Neural progenitor cell (in vitro differentiated cells): Measurements from ENCODE around the gene RABEPK.

Experiments
- CTCF ChIP-seq: fragments of 200-600 bp; sonication (generic); IDR thresholded peaks from 2 replicates; pipeline ENCODE4 v1.5.1; 2017; ENCODE audit warnings: antibody characterized with exemption, mild to moderate bottlenecking
- EZH2 ChIP-seq: fragments of 200-600 bp; sonication (generic); IDR thresholded peaks from 2 replicates; pipeline ENCODE4 v1.6.1; 2017; ENCODE audit warnings: antibody characterized with exemption, mild to moderate bottlenecking, moderate library complexity
- EZH2phosphoT487 ChIP-seq: fragments of 200-600 bp; sonication (generic); IDR thresholded peaks from 2 replicates; pipeline ENCODE4 v1.6.1; 2017; ENCODE audit warnings: antibody characterized with exemption

DNA sequence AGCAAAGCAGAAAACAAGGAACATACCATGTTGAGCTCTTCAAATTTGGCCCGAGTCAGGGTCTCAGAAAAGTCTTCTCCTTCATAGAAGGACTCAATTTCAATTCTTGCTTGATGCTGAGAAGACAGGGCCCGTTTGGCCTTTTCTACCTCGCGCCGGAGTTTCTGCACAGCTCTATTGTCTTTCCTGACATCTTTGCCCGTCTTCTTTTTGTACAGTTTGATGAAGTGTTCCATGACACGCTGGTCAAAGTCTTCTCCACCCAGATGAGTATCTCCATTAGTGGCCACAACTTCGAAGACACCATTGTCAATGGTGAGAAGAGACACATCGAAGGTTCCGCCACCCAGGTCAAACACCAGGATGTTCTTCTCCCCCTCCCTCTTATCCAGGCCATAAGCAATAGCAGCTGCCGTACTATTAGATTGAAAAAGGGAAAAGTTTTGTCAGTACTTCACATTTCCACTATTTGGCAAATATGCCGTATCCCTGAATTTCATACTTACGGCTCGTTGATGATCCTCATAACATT lies 38.6 kb downstream of the RABEPK start:
- no peak for TF ChIP-seq CTCF
- no peak for TF ChIP-seq EZH2
- TF ChIP-seq EZH2phosphoT487 = no peak
